ENCODE measurements around the gene AKNA. TPM values are rescaled to one million over a fixed set of nuclear protein-coding genes. Genes with fewer than 3 reads are reported as not detected.

Gene AKNA
- total RNA-seq, 4 donors from 2014 or later, result 34.8 to 63.2 (median 48.6) TPM

DNA sequence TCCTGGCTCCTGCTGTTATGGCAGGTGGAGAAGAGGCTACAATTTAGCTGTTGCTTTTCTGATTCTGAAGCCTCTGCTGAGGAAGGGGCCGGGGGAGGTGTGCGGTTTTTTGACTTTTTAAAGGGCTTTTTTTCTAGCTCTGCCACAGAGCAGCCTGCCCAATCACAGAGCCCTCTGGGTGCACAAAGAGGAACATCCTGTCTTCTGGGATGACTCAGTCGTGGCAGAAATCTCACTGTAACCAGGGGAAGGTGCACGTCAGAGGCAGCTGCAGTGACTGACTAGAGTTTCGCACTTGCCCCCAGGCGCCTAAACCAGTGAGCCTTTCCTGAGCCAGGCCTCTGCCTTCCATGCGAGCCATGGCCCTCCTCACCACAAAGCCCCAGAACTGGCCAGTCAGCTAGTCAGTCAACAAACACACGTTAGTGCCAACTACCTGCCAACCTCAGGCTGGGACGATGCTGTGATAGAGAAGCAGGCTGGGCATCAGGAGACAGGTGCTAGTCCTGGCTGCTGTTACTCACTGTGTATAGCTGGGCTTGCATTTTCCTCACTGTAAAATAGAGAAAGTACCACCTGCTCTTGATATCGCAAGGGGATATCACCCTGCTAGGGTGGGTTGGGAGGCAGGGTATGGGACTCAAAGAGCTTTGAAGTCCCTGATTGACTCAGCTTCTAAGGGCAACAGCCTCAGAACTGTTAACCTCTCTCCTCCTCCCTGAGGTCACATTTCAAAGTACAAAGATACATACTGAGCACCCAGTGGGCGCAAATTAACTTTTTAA is 2.2 kb downstream of the AKNA start:
- peak; percentile 85 to 91 (median 89) for TF ChIP-seq POLR2AphosphoS5 (IDR thresholded peaks at IDR 0.05)
- TF ChIP-seq, protein P1, sequence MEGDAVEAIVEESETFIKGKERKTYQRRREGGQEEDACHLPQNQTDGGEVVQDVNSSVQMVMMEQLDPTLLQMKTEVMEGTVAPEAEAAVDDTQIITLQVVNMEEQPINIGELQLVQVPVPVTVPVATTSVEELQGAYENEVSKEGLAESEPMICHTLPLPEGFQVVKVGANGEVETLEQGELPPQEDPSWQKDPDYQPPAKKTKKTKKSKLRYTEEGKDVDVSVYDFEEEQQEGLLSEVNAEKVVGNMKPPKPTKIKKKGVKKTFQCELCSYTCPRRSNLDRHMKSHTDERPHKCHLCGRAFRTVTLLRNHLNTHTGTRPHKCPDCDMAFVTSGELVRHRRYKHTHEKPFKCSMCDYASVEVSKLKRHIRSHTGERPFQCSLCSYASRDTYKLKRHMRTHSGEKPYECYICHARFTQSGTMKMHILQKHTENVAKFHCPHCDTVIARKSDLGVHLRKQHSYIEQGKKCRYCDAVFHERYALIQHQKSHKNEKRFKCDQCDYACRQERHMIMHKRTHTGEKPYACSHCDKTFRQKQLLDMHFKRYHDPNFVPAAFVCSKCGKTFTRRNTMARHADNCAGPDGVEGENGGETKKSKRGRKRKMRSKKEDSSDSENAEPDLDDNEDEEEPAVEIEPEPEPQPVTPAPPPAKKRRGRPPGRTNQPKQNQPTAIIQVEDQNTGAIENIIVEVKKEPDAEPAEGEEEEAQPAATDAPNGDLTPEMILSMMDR (IDR thresholded peaks at IDR 0.05), result no peak
- peak; percentile 83 for TF ChIP-seq POLR2A (IDR thresholded peaks at IDR 0.05)
- peak; percentile 8 for TF ChIP-seq EP300 (IDR thresholded peaks at IDR 0.05; ENCODE audit: low read depth)
- intact Hi-C loops (cut with DNase I; ENCODE audit: low total_unique reads) (no loop called here), in situ Hi-C loops (cut with MboI; ENCODE audit: low pct_ligation_motif_present in 1 of 4, low pct_unique_long_range_greater_than_20kb in 1 of 4, low sequenced_read_pairs in 3 of 4) (no loop called here)
- peaks cover 0 to 5% (median 0%) of the 10 kb centered on the region in 4 donors for H3K36me3 ChIP-seq
- H3K4me3 ChIP-seq, result peak overlapping the region in 3 of 4 donors; percentile 39 to 59 (median 46)
- H3K27me3 ChIP-seq, result no peaks in the 10 kb centered on the region
- 52 to 72% methylated on average over 3 to 11 of the region's 11 CpGs for WGBS, 2 donors (ENCODE audit: low coverage in 1 of 2)
- peak overlapping the region; percentile 86 to 91 (median 90) for H3K27ac ChIP-seq
- H3K9me3 ChIP-seq, result no peaks in the 10 kb centered on the region
- DNase-seq, result peak; percentile 89
- H3K4me1 ChIP-seq, result peaks cover 39 to 82% (median 70%) of the 10 kb centered on the region in 4 donors

DNA sequence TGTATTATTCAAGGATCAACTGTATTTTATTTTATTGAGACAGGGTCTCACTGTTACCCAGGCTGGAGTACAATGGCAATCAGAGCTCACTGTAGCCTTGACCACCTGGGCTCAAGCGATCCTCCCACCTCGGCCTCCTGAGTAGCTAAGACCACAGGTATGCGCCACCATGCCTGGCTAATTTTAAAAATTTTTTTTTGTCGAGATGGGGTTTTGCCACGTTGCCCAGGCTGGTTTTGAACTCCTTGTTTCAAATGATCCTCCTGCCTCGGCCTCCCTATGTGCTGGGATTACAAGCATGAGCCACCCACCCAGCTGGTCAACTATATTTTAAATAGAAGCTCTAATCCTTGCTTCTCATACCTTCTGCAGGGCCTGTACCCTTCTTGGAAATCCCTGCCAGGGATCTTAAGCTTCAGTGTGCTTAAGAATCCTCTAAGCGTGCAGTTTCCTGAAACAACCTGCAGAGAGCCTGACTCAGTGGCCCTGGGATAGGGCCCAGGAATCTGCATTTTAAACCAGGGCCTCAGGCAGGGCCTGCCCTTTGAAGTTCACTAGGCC is 2.9 kb downstream of the AKNA start:
- H3K4me3 ChIP-seq, result peak overlapping the region in 1 of 4 donors; percentile 59

DNA sequence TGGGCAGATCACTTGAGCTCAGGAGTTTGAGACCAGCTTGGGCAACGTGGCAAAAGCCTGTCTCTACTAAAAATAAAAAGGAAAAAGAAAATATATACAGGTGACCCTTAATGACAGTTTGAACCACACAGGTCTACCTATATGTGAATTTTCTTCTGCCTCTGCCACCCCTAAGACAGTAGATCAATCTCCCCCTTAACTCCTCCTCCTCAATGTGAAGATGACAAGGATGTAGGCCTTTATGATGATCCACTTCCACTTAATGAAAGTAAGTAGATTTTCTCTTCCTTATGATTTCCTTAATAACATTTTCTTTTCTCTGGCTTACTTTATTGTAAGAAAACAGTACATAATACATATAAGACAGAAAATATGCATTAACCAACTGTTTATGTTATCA is 3.4 kb downstream of the AKNA start:
- H3K36me3 ChIP-seq, result peaks cover 0 to 16% (median 6%) of the 10 kb centered on the region in 4 donors
- 50% methylated on average over 1 of the region's 1 CpG for WGBS, 2 donors (ENCODE audit: low coverage in 1 of 2)
- in situ Hi-C loops (cut with MboI; ENCODE audit: low pct_ligation_motif_present in 1 of 4, low pct_unique_long_range_greater_than_20kb in 1 of 4, low sequenced_read_pairs in 3 of 4), result no loop called here

More for the DNA sequence above, 2.9 kb downstream of the AKNA start:
- no peaks in the 10 kb centered on the region for H3K27me3 ChIP-seq
- no peak for DNase-seq
- in situ Hi-C loops (cut with MboI; ENCODE audit: low pct_ligation_motif_present in 1 of 4, low pct_unique_long_range_greater_than_20kb in 1 of 4, low sequenced_read_pairs in 3 of 4), result no loop called here
- H3K9me3 ChIP-seq, result no peaks in the 10 kb centered on the region
- H3K4me1 ChIP-seq, result peaks cover 39 to 75% (median 65%) of the 10 kb centered on the region in 4 donors
- H3K36me3 ChIP-seq, result peaks cover 0 to 12% (median 3%) of the 10 kb centered on the region in 4 donors
- WGBS, 2 donors (ENCODE audit: low coverage in 1 of 2), result 51 to 73% methylated on average over 5 to 7 of the region's 7 CpGs
- H3K27ac ChIP-seq, result peak overlapping the region; percentile 86 to 91 (median 90)
- intact Hi-C loops (cut with DNase I; ENCODE audit: low total_unique reads), result no loop called here
- TF ChIP-seq POLR2AphosphoS5 (IDR thresholded peaks at IDR 0.05) (no peak), EP300 (IDR thresholded peaks at IDR 0.05; ENCODE audit: low read depth) (no peak), POLR2A (IDR thresholded peaks at IDR 0.05) (no peak)
- TF ChIP-seq, protein P1 (IDR thresholded peaks at IDR 0.05), result no peak

More for the DNA sequence above, 3.4 kb downstream of the AKNA start:
- peaks cover 35 to 69% (median 60%) of the 10 kb centered on the region in 4 donors for H3K4me1 ChIP-seq
- H3K9me3 ChIP-seq, result no peaks in the 10 kb centered on the region
- H3K27ac ChIP-seq, result peak overlapping the region; percentile 86 to 91 (median 90)
- intact Hi-C loops (cut with DNase I; ENCODE audit: low total_unique reads), result no loop called here
- peak overlapping the region in 1 of 4 donors; percentile 59 for H3K4me3 ChIP-seq
- DNase-seq, result no peak
- TF ChIP-seq POLR2A (IDR thresholded peaks at IDR 0.05), result no peak
- TF ChIP-seq EP300 (IDR thresholded peaks at IDR 0.05; ENCODE audit: low read depth), result no peak
- TF ChIP-seq, protein P1 (IDR thresholded peaks at IDR 0.05), result no peak
- no peak for TF ChIP-seq POLR2AphosphoS5 (IDR thresholded peaks at IDR 0.05)
- H3K27me3 ChIP-seq, result no peaks in the 10 kb centered on the region
